Measurements from ENCODE around the gene MSI2.

GRCh38 chr17:57487573-57487972 lies 231.2 kb downstream of the MSI2 start:
- TF ChIP-seq FOXM1 (IDR thresholded peaks at IDR 0.05; ENCODE audit: borderline replicate concordance, low read depth) (no peak), YY1 (IDR thresholded peaks at IDR 0.05; ENCODE audit: low read depth) (no peak), RAD21 (IDR thresholded peaks at IDR 0.05; ENCODE audit: low read depth) (no peak), EGR1 (IDR thresholded peaks at IDR 0.05) (no peak), EP300 (IDR thresholded peaks at IDR 0.05; ENCODE audit: borderline replicate concordance) (no peak), MAX (IDR thresholded peaks at IDR 0.05) (no peak), USF1 (IDR thresholded peaks at IDR 0.05) (no peak), CREB1 (IDR thresholded peaks at IDR 0.05; ENCODE audit: low read depth) (no peak), REST (IDR thresholded peaks at IDR 0.05; ENCODE audit: low read depth) (no peak)

Data from Ishikawa (cell line).